Fibroblast of mammary gland (primary cell): ENCODE measurements around the gene TLR9.

Experiments
- DNase-seq: peaks from one replicate; pipeline ENCODE4 v3.0.0-alpha.2; 2010; ENCODE audit warnings: low read depth
- H3K4me3 ChIP-seq: 2 replicates; pipeline ENCODE4 v1.5.1; 2011; ENCODE audit warnings: low read depth, mild to moderate bottlenecking, low read length, moderate library complexity; ENCODE audit not compliant: control insufficient read depth
- CTCF ChIP-seq: conservative IDR thresholded peaks from 2 replicates; pipeline ENCODE4 v1.5.1; 2011; ENCODE audit warnings: low read depth, low read length, inconsistent platforms; ENCODE audit not compliant: control insufficient read depth, insufficient read depth

TLR9 gene

GRCh38 chr3:52231502-52232278 lies 6.2 kb upstream of the TLR9 start:
- peak; percentile 75 for TF ChIP-seq CTCF
- no peak overlapping the region for H3K4me3 ChIP-seq
- DNase-seq: peak; percentile 52

GRCh38 chr3:52230889-52231499 lies 5.5 kb upstream of the TLR9 start:
- no peak for DNase-seq
- no peak for TF ChIP-seq CTCF
- no peak overlapping the region for H3K4me3 ChIP-seq

- no peak for TF ChIP-seq CTCF
- H3K4me3 ChIP-seq: no peak overlapping the region
- no peak for DNase-seq
Observed at GRCh38 chr3:52230461-52230860, 5.0 kb upstream of the TLR9 start.

GRCh38 chr3:52229656-52230055 lies 4.2 kb upstream of the TLR9 start:
- DNase-seq: no peak
- no peak for TF ChIP-seq CTCF
- H3K4me3 ChIP-seq: no peak overlapping the region

GRCh38 chr3:52228751-52229291 lies 3.4 kb upstream of the TLR9 start:
- no peak for DNase-seq
- TF ChIP-seq CTCF: no peak
- H3K4me3 ChIP-seq: no peak overlapping the region

GRCh38 chr3:52228266-52228665 lies 2.8 kb upstream of the TLR9 start:
- no peak overlapping the region for H3K4me3 ChIP-seq
- no peak for TF ChIP-seq CTCF
- no peak for DNase-seq

GRCh38 chr3:52227766-52228165 lies 2.3 kb upstream of the TLR9 start:
- H3K4me3 ChIP-seq: no peak overlapping the region
- DNase-seq: no peak
- TF ChIP-seq CTCF: no peak
